Muscle layer of colon (tissue), 2 donors: ENCODE measurements around the gene NAT14.
"Not testable (repeated sequence)": the region's sequence is repeated elsewhere in the genome, so short reads cannot be mapped to it uniquely, and the experiment has no call there.

Source experiments
- H3K27ac ChIP-seq: one replicate; pipeline ENCODE4 v1.7.0; 2013; ENCODE audit warnings: low read depth, mild to moderate bottlenecking, low read length, moderate library complexity
- H3K27me3 ChIP-seq, 2 donors: one replicate each; pipeline ENCODE4 v1.7.0; 2013; ENCODE audit warnings: low read length in 2 of 2, mild to moderate bottlenecking in 2 of 2; ENCODE audit not compliant: insufficient read depth in 2 of 2, control insufficient read depth in 1 of 2
- H3K36me3 ChIP-seq: one replicate; pipeline ENCODE4 v1.7.0; 2013; ENCODE audit warnings: mild to moderate bottlenecking, low read length; ENCODE audit not compliant: insufficient read depth
- H3K4me1 ChIP-seq: one replicate; pipeline ENCODE4 v1.7.0; 2013; ENCODE audit warnings: mild to moderate bottlenecking, low read length; ENCODE audit not compliant: insufficient read depth
- H3K4me3 ChIP-seq, 2 donors: one replicate each; pipeline ENCODE4 v1.7.0; 2013; ENCODE audit warnings: low read length in 2 of 2, low read depth in 1 of 2, mild to moderate bottlenecking in 1 of 2, moderate library complexity in 1 of 2
- H3K9ac ChIP-seq: one replicate; pipeline ENCODE4 v1.7.0; 2013; ENCODE audit warnings: low read length
- H3K9me3 ChIP-seq: one replicate; pipeline ENCODE4 v1.7.0; 2013; ENCODE audit warnings: mild to moderate bottlenecking, low read length
- donor health status: abdominal sarcoma.
- donor health status: Adenocarcinoma of cecum.

Gene NAT14

GRCh38 chr19:55492362-55492944, 7.5 kb downstream of the NAT14 start:
- Histone ChIP-seq H3K27ac (peak overlapping the region; percentile 80), H3K4me3 (no peak overlapping the region), H3K9ac (no peak overlapping the region), H3K36me3 (peaks cover 13% of the 10 kb centered on the region), H3K4me1 (peaks cover 42% of the 10 kb centered on the region), H3K27me3 (no peaks in the 10 kb centered on the region), H3K9me3 (no peaks in the 10 kb centered on the region)

- peaks cover 40% of the 10 kb centered on the region for H3K4me1 ChIP-seq
- peak overlapping the region in 1 of 2 donors; percentile 18 for H3K4me3 ChIP-seq
- no peak overlapping the region for H3K9ac ChIP-seq
- no peak overlapping the region for H3K27ac ChIP-seq
- no peaks in the 10 kb centered on the region for H3K27me3 ChIP-seq
- H3K36me3 ChIP-seq, result peaks cover 13% of the 10 kb centered on the region
- no peaks in the 10 kb centered on the region for H3K9me3 ChIP-seq
Measured at GRCh38 chr19:55493052-55493644, 8.2 kb downstream of the NAT14 start.

- Histone ChIP-seq H3K27ac (no peak overlapping the region), H3K4me3 (no peak overlapping the region), H3K4me1 (peaks cover 46% of the 10 kb centered on the region), H3K9me3 (no peaks in the 10 kb centered on the region), H3K27me3 (no peaks in the 10 kb centered on the region), H3K36me3 (peaks cover 13% of the 10 kb centered on the region), H3K9ac (no peak overlapping the region)
Measured at GRCh38 chr19:55493645-55494171, 8.7 kb downstream of the NAT14 start.

DNA sequence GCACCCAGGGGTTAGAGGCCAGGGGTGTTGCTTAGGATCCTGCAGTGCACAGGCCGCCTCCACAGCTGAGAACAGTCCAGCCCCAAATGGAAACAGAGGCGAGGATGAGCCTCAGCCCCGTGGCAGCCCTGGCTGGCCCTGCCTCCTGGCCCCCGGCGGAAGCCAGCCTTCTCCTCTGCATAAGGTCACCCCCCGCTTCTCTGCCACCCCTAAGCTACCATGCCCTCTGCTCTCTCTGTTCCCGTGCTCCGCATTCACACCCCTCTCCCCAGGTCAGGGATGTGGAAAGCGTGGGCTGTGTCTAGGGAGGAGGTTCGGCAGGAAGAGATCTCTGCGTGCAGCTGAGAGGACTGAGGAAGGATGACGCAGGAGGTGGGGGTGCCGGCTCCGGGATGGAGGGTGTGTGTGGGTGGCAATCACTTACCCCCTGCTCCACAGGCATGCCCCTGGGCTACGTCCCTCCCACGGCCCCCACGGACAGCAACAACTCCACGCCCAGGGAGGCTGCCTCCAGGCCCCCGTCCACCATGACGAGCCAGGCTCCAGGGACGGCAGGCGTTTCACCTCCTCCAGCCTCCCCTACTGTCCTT, 9.3 kb downstream of the NAT14 start:
- Histone ChIP-seq H3K27me3 (no peaks in the 10 kb centered on the region), H3K9me3 (no peaks in the 10 kb centered on the region), H3K4me1 (peaks cover 49% of the 10 kb centered on the region), H3K36me3 (peaks cover 19% of the 10 kb centered on the region), H3K27ac (no peak overlapping the region), H3K9ac (no peak overlapping the region), H3K4me3 (peak overlapping the region in 1 of 2 donors; percentile 31)

- Histone ChIP-seq H3K27ac (no peak overlapping the region), H3K4me1 (peaks cover 44% of the 10 kb centered on the region), H3K9me3 (no peaks in the 10 kb centered on the region), H3K36me3 (peaks cover 33% of the 10 kb centered on the region), H3K9ac (no peak overlapping the region), H3K27me3 (no peaks in the 10 kb centered on the region), H3K4me3 (no peak overlapping the region)
Measured at GRCh38 chr19:55495646-55496349, 10.8 kb downstream of the NAT14 start.

GRCh38 chr19:55496820-55497219, 11.8 kb downstream of the NAT14 start:
- not testable (repeated sequence) for H3K27ac ChIP-seq, H3K27me3 ChIP-seq, H3K9me3 ChIP-seq, H3K9ac ChIP-seq, H3K4me3 ChIP-seq
- H3K4me1 ChIP-seq, result peaks cover 33% of the 10 kb centered on the region
- H3K36me3 ChIP-seq, result peaks cover 44% of the 10 kb centered on the region

DNA sequence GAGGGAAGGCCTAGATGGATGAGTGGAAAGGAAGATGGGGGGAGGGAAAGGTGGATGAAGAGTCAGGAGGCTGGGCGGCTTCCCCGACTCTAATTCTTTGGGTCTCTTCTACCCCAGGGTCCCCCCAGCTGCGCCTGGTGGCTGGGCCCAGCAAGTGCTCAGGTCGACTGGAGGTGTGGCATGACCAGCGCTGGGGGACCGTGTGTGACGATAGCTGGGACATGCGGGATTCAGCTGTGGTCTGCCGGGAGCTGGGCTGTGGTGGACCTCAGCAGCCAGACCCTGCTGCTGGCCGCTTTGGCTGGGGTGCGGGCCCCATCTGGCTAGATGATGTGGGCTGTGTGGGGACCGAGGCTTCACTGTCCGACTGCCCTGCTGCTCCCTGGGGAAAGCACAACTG, 12.8 kb downstream of the NAT14 start:
- H3K36me3 ChIP-seq, result peaks cover 45% of the 10 kb centered on the region

DNA sequence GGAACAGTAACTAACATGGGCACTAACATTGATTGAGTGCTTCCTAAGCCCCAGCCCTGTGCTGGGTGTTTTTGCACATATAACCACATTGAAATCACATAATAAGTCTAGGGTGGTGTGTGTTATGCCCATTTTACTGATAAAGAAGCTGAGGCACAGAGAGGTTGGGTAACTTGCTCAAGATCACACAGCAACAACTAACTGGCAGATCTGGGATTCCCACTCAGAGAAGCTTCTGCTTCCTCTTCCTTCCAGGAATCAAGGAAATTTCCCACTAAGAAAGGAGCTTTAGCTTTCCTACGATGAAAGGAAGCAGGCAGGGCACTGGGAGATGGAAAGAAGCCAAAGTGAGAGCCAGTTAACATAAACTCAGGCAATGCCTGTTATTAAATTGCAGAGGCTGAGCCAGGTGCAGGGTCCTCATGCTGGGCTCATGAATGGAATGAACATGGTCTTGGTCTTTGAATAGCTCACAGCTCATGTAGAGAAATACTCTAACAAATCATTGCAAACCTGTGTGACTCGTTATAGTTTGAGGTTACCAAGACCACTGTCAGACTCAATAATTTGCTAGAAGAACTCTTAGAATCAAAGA, 13.4 kb downstream of the NAT14 start:
- H3K4me3 ChIP-seq, result no peak overlapping the region
- peak overlapping the region; percentile 55 for H3K27ac ChIP-seq
- H3K4me1 ChIP-seq, result peaks cover 19% of the 10 kb centered on the region
- H3K9ac ChIP-seq, result no peak overlapping the region
- peaks cover 45% of the 10 kb centered on the region for H3K36me3 ChIP-seq
- H3K9me3 ChIP-seq, result no peaks in the 10 kb centered on the region
- H3K27me3 ChIP-seq, result no peaks in the 10 kb centered on the region

More for the DNA sequence above, 12.8 kb downstream of the NAT14 start:
- Histone ChIP-seq H3K9me3 (no peaks in the 10 kb centered on the region), H3K27ac (peak overlapping the region; percentile 22), H3K27me3 (no peaks in the 10 kb centered on the region), H3K4me1 (peaks cover 24% of the 10 kb centered on the region), H3K9ac (no peak overlapping the region), H3K4me3 (no peak overlapping the region)

DNA sequence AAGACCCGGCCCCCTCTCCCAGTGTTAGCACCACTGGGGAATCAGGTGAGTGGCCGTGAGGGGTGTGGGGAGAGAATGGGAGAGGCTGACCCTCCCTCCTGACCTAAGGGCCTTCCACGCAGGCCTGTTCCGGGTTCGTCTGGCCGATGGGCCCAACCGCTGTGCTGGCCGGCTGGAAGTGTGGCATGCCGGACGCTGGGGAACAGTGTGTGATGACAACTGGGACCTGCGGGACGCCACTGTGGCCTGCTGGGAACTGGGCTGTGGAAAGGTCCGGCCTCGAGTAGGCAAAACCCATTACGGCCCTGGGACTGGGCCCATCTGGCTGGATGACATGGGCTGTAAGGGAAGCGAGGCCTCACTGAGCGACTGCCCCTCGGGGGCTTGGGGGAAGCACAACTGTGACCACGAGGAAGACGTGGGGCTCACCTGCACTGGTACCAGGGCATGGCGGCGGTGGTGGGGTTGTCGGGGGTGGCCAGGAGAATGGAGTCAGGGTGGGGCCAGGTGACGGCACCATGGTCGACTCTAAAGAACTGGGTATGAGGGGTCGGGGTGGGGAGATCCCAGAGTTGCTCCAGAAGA, 15.5 kb downstream of the NAT14 start:
- Histone ChIP-seq H3K27me3 (no peaks in the 10 kb centered on the region), H3K9me3 (no peaks in the 10 kb centered on the region), H3K4me3 (no peak overlapping the region), H3K4me1 (peaks cover 19% of the 10 kb centered on the region), H3K36me3 (peaks cover 42% of the 10 kb centered on the region), H3K27ac (no peak overlapping the region), H3K9ac (no peak overlapping the region)

- Histone ChIP-seq H3K4me1 (peaks cover 19% of the 10 kb centered on the region), H3K27me3 (no peaks in the 10 kb centered on the region)
Measured at GRCh38 chr19:55502197-55502952, 17.4 kb downstream of the NAT14 start.

More at GRCh38 chr19:55502197-55502952, 17.4 kb downstream of the NAT14 start:
- H3K9me3 ChIP-seq, result no peaks in the 10 kb centered on the region
- no peak overlapping the region for H3K4me3 ChIP-seq
- H3K36me3 ChIP-seq, result peaks cover 31% of the 10 kb centered on the region
- no peak overlapping the region for H3K27ac ChIP-seq
- H3K9ac ChIP-seq, result no peak overlapping the region
